Cardiac muscle cell (in vitro differentiated cells and primary cell): Measurements from ENCODE around the gene EARS2. TPM values are rescaled to one million over a fixed set of nuclear protein-coding genes. Genes with fewer than 3 reads are reported as not detected.

Experiments used
- DNase-seq, 2 donors: peaks; one replicate each; pipeline versions ENCODE4 v3.0.0 to v3.0.0-alpha.2; 2010 to 2017; ENCODE audit warnings: low read depth in 1 of 2, low spot score in 1 of 2
- H3K27ac ChIP-seq: fragments of 200-600 bp; sonication (generic); 2 replicates; pipeline ENCODE4 v1.5.1; 2016
- H3K27me3 ChIP-seq: fragments of 200-600 bp; sonication (generic); 2 replicates; pipeline ENCODE4 v1.6.0; 2016; ENCODE audit warnings: control low read depth
- H3K36me3 ChIP-seq: fragments of 200-600 bp; sonication (generic); 2 replicates; pipeline ENCODE4 v1.5.1; 2016; ENCODE audit warnings: control low read depth
- H3K4me1 ChIP-seq: fragments of 200-600 bp; sonication (generic); 2 replicates; pipeline ENCODE4 v1.8.1; 2017; ENCODE audit warnings: low read depth, mild to moderate bottlenecking, mixed run types
- H3K4me3 ChIP-seq: fragments of 200-600 bp; sonication (generic); 2 replicates; pipeline ENCODE4 v1.5.1; 2016; ENCODE audit warnings: mild to moderate bottlenecking
- H3K9me3 ChIP-seq: fragments of 200-600 bp; sonication (generic); 2 replicates; pipeline ENCODE4 v1.5.1; 2017; ENCODE audit warnings: low read depth, mild to moderate bottlenecking, control low read depth
- polyA plus RNA-seq: library from polyadenylated mRNA; unstranded; fragments of >200 nt; fragmentation: Nextera tagmentation; extraction: Ambion mirVana; gene quantifications from 2 replicates; pipeline ENCODE4 v1.2.1, GENCODE V29; 2016
- total RNA-seq: library from RNA; depleted of rRNA; stranded (reverse); fragments of >200 nt; gene quantifications from 2 replicates; pipeline ENCODE4 v1.2.3, GENCODE V29; 2016
- TF ChIP-seq, protein P1 (sequence below): IDR thresholded peaks from 2 replicates; pipeline ENCODE4 v1.5.1; 2012; ENCODE audit warnings: low read depth, mild to moderate bottlenecking, low read length

EARS2 gene
- total and polyA plus RNA-seq, 2 experiments from 2014 or later: 23.3 to 57.2 TPM

DNA sequence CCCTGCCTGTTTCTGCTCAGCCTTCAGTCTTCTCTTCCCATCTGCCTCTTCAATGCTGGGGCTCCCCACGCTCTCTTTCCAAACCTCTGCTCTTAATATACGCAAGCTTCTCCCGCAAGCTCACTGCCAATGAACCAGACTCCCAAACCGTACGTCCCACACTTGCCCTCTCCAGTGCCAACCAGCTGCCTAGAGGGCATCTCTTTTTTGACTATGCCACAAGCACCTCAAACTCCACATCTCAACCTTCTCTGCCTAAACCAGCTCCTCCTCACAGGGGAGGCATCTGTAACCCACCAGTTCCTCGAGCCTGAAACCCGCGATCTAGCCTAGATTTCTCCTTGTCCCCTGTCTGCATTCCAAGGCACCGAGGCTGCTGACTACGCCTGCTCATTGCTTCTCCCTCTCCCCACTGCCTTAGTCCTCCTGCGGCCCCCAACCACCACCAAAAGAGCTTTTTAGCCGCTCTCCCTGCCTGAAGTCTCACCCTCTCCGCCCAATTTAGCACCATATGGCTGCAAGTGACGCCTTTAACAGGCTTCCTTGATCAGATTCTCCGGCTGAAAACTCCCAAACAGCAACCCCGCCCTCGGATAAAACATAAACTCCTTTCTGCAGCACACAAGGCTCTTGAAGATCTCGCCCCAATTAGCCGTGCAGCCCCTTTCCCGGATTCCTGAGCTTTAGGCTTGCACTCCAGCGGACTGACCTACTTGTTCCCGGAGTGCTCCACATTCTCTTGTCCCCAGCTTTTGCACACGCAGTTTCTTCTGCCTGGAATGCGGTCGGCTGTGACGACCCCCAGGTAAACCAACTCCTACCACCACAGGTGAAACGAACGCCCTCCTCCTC is 48.3 kb downstream of the EARS2 start:
- Histone ChIP-seq H3K36me3 (no peaks in the 10 kb centered on the region), H3K27ac (peak overlapping the region; percentile 86), H3K27me3 (no peaks in the 10 kb centered on the region), H3K4me3 (peak overlapping the region; percentile 72), H3K9me3 (no peaks in the 10 kb centered on the region), H3K4me1 (peaks cover 19% of the 10 kb centered on the region)
- DNase-seq: peak; percentile 17 to 41
- TF ChIP-seq, protein P1, sequence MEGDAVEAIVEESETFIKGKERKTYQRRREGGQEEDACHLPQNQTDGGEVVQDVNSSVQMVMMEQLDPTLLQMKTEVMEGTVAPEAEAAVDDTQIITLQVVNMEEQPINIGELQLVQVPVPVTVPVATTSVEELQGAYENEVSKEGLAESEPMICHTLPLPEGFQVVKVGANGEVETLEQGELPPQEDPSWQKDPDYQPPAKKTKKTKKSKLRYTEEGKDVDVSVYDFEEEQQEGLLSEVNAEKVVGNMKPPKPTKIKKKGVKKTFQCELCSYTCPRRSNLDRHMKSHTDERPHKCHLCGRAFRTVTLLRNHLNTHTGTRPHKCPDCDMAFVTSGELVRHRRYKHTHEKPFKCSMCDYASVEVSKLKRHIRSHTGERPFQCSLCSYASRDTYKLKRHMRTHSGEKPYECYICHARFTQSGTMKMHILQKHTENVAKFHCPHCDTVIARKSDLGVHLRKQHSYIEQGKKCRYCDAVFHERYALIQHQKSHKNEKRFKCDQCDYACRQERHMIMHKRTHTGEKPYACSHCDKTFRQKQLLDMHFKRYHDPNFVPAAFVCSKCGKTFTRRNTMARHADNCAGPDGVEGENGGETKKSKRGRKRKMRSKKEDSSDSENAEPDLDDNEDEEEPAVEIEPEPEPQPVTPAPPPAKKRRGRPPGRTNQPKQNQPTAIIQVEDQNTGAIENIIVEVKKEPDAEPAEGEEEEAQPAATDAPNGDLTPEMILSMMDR: no peak

DNA sequence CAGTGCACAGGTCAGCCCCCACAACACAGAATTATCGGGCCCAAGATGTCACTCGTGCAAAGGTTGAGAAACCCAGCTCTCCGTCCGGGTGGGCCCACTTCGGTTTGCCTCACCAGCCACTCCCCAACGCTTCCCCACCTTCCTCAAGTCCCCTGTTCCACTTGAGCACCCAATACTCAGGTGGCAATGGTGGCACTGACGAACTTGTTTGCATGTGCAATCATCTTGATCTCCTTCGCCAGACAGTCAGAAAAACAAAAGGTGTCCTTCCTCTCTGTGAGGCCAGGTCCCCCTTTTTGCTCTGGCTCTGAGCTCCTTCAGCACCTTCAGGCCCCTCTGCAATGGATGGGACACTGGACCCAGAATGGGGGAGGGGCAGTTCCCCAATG is 50.5 kb downstream of the EARS2 start:
- H3K4me3 ChIP-seq: no peak overlapping the region
- no peaks in the 10 kb centered on the region for H3K27me3 ChIP-seq
- peaks cover under 1% of the 10 kb centered on the region for H3K36me3 ChIP-seq
- no peaks in the 10 kb centered on the region for H3K9me3 ChIP-seq
- no peak for DNase-seq
- H3K27ac ChIP-seq: no peak overlapping the region
- TF ChIP-seq, protein P1: no peak
- H3K4me1 ChIP-seq: peaks cover 20% of the 10 kb centered on the region

DNA sequence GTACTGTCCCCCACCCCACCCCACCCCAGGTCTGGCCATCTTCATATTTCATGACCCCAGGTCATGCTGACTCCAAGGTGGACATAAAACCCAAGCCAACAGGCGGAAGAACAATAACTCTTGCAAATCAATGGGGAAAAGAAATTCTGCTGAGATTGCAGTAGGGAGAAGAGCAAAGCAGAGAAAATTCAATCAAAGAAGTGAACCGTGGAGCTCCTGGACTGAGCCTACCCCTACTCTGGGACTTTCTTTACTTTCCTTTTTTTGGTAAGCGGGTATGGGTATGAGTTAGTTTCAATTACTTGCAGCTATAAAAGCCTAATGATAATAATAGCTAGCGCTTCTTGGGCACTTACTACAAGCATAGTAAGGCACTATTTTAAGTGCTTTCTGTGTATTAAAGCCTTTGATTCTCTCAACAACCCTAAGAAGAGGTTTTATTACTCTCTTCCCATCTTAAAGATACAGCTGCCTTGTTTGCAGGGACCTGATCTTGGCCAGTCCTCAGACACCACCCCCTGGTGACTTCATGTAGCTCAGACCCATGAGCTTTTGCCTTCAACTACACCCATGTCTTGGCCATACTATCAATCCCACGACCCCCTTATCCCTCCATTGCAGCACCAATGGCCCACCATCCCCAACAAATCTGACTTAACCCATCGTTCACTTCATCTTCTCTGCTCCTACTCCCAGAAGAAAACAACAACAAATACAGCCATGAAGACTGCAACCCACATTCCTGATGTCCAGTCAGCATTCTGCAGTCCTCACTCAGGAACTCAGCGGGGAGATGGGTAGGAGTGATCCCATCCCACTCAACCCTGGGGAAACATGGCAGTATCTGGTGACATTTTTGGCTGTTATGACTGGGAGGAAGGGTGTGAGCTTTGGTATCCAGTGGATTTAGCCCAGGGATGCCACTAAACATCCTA is 51.2 kb downstream of the EARS2 start:
- no peaks in the 10 kb centered on the region for H3K27me3 ChIP-seq
- peaks cover 20% of the 10 kb centered on the region for H3K4me1 ChIP-seq
- TF ChIP-seq, protein P1: peak; percentile 2
- no peaks in the 10 kb centered on the region for H3K9me3 ChIP-seq
- peak overlapping the region; percentile 88 for H3K27ac ChIP-seq
- DNase-seq: no peak
- H3K36me3 ChIP-seq: peaks cover 6% of the 10 kb centered on the region
- H3K4me3 ChIP-seq: no peak overlapping the region

DNA sequence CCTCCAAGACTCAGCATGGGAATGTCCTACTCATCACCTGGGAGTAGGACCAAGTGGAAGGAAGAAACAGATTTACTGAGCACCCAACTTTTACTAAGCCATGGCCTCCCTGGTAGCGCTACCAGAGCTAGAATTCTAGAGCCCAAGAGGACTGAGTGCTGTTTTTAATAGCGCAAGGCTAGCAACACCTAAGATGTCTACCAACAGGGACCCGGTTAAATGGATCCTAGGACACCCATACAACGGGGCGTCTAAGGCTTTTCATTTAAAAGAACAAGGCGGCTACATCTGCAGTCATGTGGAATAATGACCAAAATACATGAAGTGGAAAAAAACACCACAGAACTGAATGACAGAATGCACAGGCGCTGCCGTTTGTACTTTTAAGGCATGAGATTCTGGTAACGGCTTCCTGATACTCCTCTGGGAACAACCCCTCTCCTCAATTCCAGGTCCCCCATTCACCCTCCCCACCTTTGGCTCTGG is 51.9 kb downstream of the EARS2 start:
- TF ChIP-seq, protein P1: no peak
- no peaks in the 10 kb centered on the region for H3K9me3 ChIP-seq
- H3K27ac ChIP-seq: peak overlapping the region; percentile 88
- no peaks in the 10 kb centered on the region for H3K27me3 ChIP-seq
- H3K4me1 ChIP-seq: peaks cover 20% of the 10 kb centered on the region
- H3K36me3 ChIP-seq: peaks cover 6% of the 10 kb centered on the region
- DNase-seq: no peak
- H3K4me3 ChIP-seq: no peak overlapping the region

DNA sequence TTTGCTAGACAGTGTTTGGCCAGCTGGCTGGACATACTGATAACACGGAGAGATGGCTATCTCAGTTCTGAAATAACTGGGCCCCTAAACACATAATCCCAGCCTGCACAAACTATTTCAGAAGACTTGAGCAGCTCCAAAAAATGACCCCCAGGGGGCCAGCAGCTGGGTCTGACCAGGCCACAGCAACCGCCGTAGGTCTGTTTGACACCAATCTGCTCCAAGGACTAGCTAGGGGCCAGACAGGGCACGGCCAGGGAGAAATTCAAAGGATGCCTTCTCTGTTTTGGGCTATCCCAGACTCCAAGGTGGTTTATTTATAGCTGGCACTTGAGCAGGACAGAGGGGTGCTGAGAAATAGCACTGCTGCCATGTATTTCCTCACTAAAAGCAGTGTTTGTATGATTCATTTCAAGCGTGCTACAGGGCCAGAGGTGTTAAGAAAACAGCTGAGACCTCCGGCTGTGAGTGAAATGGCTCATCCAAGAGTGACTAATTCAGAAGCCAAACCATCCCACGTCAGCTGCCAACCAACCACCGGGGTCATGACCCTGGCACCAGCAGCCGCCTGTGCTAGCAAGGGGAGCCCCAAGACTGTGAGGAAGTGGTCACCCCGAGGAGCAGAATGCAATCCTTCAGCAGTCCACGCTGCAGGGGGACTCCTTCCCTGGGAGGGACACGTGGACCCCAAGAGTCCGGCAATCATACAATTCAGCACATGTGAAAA is 52.5 kb downstream of the EARS2 start:
- Histone ChIP-seq H3K27me3 (no peaks in the 10 kb centered on the region), H3K4me3 (no peak overlapping the region), H3K36me3 (peaks cover 6% of the 10 kb centered on the region), H3K9me3 (no peaks in the 10 kb centered on the region), H3K4me1 (peaks cover 20% of the 10 kb centered on the region), H3K27ac (peak overlapping the region; percentile 88)
- DNase-seq: peak; percentile 45 to 88
- TF ChIP-seq, protein P1: no peak
